Large intestine (tissue), 3 donors: ENCODE measurements around the gene MBOAT7. TPM values are rescaled to one million over a fixed set of nuclear protein-coding genes. Genes with fewer than 3 reads are reported as not detected.
"Not testable (repeated sequence)": the region's sequence is repeated elsewhere in the genome, so short reads cannot be mapped to it uniquely, and the experiment has no call there.

ENCODE experiments used
- DNase-seq, 2 donors: peaks; one replicate each; pipeline versions ENCODE4 v3.0.0 to v3.0.0-alpha.2; 2013
- H3K27ac ChIP-seq: one replicate; pipeline ENCODE4 v1.5.1; 2013; ENCODE audit warnings: low read length
- H3K27me3 ChIP-seq: 2 replicates; pipeline ENCODE4 v1.6.1; 2013; ENCODE audit warnings: low read length; ENCODE audit not compliant: control insufficient read depth, insufficient read depth
- H3K36me3 ChIP-seq: 2 replicates; pipeline ENCODE4 v1.6.1; 2013; ENCODE audit warnings: low read length; ENCODE audit not compliant: control insufficient read depth, insufficient read depth
- H3K4me1 ChIP-seq: one replicate; pipeline ENCODE4 v1.6.1; 2013; ENCODE audit warnings: low read length; ENCODE audit not compliant: control insufficient read depth, insufficient read depth
- H3K4me3 ChIP-seq: one replicate; pipeline ENCODE4 v1.5.1; 2013; ENCODE audit warnings: low read length
- H3K9me3 ChIP-seq: one replicate; pipeline ENCODE4 v1.6.1; 2013; ENCODE audit warnings: mild to moderate bottlenecking, low read depth, low read length, moderate library complexity; ENCODE audit not compliant: control insufficient read depth
- WGBS: methylation state at CpG from one replicate; pipeline ENCODE4 v1.1.5; 2013; ENCODE audit warnings: low lambda C conversion rate; ENCODE audit not compliant: insufficient coverage; 5-methylcytosine and 5-hydroxymethylcytosine counted together
- polyA plus RNA-seq: library from polyadenylated mRNA; unstranded; fragments of 120-200 nt; gene quantifications from one replicate; pipeline ENCODE4 v1.2.1, GENCODE V29; 2013

The MBOAT7 gene
- polyA plus RNA-seq, 1 donor: 97.9 TPM

DNA sequence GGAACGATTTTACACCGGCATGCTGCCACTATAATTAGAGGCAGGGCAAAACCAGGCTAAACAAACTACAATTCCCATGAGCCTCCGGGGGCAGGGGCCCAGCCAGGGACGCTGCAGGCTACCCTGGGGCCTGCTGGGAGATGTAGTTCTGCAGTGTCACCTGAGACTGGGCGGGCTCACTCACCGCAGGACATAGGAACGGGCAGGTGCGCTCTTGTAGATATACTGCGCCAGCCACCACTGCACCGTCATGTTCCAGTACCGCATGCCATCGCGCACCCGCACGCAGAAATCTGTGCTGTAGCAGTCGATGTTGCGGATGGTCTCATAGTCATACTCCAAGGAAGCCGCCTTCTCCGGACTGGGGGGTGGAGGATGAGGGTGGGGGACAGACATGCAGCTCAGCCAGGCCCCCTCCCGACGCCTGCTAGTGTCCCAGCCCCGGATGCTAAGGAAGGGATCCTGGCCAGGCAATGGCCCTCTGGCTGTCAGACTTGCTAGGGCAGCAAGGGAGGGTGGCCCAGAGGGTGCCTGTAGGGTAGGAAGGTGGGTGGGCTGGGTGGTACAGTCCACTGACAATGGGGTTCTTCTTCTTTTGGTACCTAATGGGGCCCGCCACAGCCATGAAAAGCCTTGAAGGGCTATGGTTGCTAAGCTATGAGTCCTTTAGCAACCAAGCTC is 10.7 kb downstream of the MBOAT7 start:
- Histone ChIP-seq H3K9me3 (peaks cover 2% of the 10 kb centered on the region), H3K4me1 (peaks cover 9% of the 10 kb centered on the region), H3K27ac (no peak overlapping the region), H3K36me3 (peaks cover 46% of the 10 kb centered on the region), H3K27me3 (no peaks in the 10 kb centered on the region), H3K4me3 (no peak overlapping the region)
- peak in 1 of 2 donors; percentile 33 for DNase-seq
- WGBS: no CpG with 5 or more reads among the region's 23 CpGs

DNA sequence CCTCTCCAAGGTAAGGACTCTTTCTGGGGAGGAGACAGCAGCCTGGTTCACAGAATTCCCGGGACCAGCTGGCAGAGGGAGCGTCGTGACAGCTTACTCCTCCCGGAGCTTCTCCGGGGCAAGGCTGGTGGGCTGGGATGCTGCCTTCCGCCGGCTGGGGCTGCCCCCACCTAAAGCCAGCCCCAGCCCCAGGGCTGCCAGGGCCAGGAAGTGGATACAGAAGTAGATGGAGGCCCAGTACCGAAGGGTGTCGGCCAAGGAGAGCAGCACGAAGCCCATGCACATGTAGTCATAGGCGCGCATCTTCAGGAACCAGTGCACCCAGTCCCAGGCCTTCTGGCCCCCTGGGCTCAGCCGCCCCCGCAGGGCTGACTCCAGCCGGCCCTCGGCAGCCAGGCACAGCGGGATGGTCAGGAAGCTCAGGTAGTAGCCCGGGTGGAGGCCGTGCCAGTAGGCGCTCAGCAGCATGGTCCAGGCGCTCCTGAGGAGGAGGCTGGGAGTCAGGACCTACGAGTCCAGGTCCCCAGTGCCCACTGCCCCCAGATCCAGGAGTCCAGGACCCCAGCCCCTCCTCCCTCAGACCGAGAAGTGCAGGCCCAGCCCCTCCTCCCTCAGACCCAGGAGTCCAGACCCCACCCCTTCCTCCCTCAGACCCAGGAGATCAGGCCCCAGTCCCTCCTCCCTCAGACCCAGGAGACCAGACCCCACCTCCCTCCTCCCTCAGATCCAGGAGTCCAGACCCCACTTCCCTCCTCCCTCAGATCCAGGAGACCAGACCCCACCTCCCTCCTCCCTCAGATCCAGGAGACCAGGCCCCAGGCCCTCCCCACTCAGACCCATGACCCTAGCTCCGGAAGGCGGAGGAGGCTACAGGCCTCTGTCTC is 15.2 kb downstream of the MBOAT7 start:
- 100% methylated on average over 1 of the region's 25 CpGs for WGBS
- no peaks in the 10 kb centered on the region for H3K27me3 ChIP-seq
- no peak overlapping the region for H3K4me3 ChIP-seq
- H3K4me1 ChIP-seq: no peaks in the 10 kb centered on the region
- no peak overlapping the region for H3K27ac ChIP-seq
- H3K9me3 ChIP-seq: peaks cover 2% of the 10 kb centered on the region
- peaks cover 23% of the 10 kb centered on the region for H3K36me3 ChIP-seq
- no peak for DNase-seq

DNA sequence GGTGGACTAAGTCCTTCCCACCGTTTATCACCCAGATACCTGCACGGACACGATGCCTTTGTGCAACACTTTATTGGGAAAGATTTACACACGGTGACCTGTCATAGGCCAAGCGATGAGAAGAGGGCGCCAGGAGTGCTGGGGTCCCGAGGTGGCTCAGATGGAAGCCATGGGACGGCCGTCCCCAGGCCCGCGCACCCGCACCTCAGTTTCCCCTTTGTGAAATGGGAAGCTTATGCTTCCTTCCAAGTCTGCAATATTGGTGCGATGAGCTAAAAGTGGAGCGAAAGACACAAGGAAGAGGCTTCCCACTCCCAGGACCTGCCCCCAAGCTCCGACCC is 16.1 kb downstream of the MBOAT7 start:
- no CpG with 5 or more reads among the region's 15 CpGs for WGBS
- no peak overlapping the region for H3K4me3 ChIP-seq
- no peaks in the 10 kb centered on the region for H3K27me3 ChIP-seq
- H3K4me1 ChIP-seq: peaks cover under 1% of the 10 kb centered on the region
- H3K36me3 ChIP-seq: peaks cover 16% of the 10 kb centered on the region
- no peak overlapping the region for H3K27ac ChIP-seq
- peaks cover 2% of the 10 kb centered on the region for H3K9me3 ChIP-seq
- DNase-seq: no peak

DNA sequence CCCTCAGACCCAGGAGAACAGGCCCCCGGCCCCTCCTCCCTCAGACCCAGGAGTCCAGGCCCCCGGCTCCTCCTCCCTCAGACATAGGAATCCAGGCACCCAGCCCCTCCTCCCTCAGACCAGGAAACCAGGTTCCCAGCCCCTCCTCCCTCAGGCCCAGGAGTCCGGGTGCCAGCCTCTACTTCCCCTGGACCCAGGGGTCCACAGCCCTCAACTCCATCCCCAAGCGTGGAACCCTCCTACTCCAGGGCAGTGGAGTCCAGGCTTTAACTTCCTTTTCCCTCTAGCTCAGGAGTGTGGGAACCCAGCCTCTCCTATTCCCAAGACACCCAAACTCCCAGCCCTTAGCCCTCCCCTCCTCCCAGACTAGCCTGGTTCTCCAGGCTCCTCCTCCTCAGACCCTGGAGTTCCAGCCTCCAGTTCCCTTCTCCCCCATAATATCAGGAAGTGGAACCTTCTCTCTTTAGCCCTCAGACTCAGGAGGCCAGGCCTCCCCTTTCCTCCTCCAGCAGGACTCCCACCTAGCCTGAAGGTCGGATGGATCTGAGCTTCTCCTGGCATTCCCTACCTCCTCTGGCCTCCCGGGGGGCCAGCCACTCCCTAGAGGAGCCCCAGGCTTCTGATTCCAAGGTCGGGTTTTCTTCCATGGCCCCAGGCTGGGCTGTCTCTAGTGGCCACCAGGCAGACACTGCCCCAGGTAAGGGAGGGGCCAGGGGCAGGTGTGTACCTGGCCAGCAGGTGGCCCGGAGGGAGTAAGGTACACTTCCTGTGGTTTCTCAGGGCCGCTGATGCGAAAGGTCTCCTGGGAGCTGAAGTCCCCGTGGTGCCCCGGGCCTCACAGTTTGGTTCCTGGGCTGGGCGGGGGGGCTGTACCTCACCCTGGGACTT is 16.7 kb downstream of the MBOAT7 start, which contains the start of gene TMC4:
Gene TMC4 (minus strand): TSS at position 690 of the 888 bp plus-strand sequence. CDS start 43 bp downstream, at position 647.
- peaks cover 14% of the 10 kb centered on the region for H3K36me3 ChIP-seq
- H3K9me3 ChIP-seq: peaks cover 2% of the 10 kb centered on the region
- H3K4me1 ChIP-seq: peaks cover 3% of the 10 kb centered on the region
- peak within 1 kb of the TSS; percentile 96 for H3K27ac ChIP-seq
- WGBS: no CpG with 5 or more reads among the region's 13 CpGs
- peak; percentile 91 to 94 for DNase-seq
- H3K27me3 ChIP-seq: no peaks in the 10 kb centered on the region
- peak within 1 kb of the TSS; percentile 88 for H3K4me3 ChIP-seq

DNA sequence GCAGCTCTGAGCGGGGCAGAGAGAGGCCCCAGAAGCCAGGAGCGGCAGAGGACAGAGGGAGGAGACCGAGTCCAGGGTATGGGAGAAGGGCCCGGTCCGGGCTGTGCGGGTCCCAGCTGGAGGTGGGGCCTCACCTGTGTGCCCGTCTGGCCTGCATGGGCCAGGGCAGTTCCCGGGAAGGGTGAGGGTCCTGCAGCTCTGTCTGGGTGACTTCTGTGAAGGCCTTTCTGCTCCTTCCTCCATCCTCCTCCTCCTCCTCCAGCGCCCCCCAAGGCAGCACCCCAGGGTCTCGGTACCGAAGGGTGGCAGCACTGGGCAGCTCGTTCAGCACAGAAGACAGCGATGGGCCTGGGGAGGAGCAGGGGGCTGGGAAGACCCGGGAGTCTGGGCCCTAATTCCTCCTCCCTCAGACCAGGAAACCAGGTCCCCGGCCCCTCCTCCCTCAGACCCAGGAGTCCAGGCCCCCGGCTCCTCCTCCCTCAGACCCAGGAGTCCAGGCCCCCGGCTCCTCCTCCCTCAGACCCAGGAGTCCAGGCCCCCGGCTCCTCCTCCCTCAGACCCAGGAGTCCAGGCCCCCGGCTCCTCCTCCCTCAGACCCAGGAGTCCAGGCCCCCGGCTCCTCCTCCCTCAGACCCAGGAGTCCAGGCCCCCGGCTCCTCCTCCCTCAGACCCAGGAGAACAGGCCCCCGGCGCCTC is 17.5 kb downstream of the MBOAT7 start:
- Histone ChIP-seq H3K27ac (peak overlapping the region; percentile 96), H3K36me3 (peaks cover 14% of the 10 kb centered on the region), H3K4me3 (peak overlapping the region; percentile 88)
- H3K9me3 ChIP-seq, H3K27me3 ChIP-seq, H3K4me1 ChIP-seq, DNase-seq: not testable (repeated sequence)
- WGBS: no CpG with 5 or more reads among the region's 23 CpGs

DNA sequence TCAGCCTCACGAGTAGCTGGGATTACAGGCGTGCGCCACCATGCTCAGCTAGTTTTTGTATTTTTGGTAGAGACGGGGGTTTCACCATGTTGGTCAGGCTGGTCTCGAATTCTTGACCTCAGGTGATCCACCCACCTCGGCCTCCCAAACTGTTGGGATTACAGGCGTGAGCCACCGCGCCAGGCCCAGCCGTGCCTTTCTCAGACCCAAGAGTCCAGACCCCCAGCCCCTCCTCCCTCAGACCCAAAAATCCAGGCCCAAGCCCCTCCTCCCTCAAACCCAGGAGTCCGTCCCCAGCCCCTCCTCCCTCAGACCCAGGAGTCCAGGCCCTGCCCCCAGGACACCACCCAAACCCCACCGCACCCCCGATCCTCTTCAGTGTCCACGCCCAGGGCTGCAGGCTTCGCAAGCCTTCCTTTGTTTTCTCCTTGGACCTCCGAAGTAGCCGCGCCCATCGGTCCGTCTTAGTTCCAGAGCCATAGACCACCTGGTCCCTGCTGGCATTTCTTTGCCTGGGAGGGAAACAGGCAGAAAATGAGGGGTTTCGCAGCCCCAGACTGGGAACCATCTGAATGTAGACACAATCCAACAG is 20.1 kb downstream of the MBOAT7 start:
- H3K27ac ChIP-seq: no peak overlapping the region
- no peaks in the 10 kb centered on the region for H3K27me3 ChIP-seq
- WGBS: no CpG with 5 or more reads among the region's 21 CpGs
- peaks cover 3% of the 10 kb centered on the region for H3K36me3 ChIP-seq
- peaks cover 13% of the 10 kb centered on the region for H3K4me1 ChIP-seq
- no peak overlapping the region for H3K4me3 ChIP-seq
- H3K9me3 ChIP-seq: peaks cover 5% of the 10 kb centered on the region
- no peak for DNase-seq

DNA sequence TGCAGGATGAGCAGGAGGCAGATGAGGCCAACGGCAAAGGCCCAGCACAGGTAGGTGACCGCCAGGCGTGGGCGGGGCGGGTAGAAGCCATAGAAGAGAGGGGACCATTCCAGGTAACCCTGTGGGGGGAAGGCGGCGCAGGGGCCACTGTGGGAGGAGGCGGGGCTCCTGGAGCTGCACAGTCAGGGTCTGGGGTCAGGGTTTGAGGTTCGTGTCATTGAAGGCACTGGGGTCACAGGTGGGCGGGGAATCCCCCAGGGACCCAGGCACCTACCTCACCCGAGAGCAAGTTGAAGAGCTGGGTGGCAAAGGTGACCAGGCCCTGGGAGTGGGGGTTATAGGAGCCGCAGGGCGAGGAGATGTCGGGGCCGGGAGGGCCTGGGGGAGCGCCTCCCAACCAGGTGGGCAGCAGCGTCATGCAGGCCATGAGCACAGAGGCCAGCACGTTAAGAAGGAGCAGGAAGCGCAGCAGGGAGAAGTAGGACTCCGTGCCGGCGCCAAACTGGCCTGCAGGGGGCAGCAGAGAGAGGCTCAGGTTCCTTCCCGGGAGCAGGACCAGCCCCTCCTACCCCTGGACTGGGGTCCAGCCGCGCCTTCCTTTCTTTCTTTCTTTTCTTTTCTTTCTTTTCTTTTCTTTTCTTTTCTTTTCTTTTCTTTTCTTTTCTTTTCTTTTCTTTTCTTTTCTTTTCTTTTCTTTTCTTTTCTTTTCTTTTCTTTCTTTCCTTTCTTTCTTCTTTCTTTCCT is 21.0 kb downstream of the MBOAT7 start:
- DNase-seq: peak; percentile 85 to 89
- no peaks in the 10 kb centered on the region for H3K27me3 ChIP-seq
- peaks cover 15% of the 10 kb centered on the region for H3K4me1 ChIP-seq
- no peak overlapping the region for H3K4me3 ChIP-seq
- peaks cover 3% of the 10 kb centered on the region for H3K9me3 ChIP-seq
- WGBS: no CpG with 5 or more reads among the region's 25 CpGs
- no peak overlapping the region for H3K27ac ChIP-seq
- peaks cover 3% of the 10 kb centered on the region for H3K36me3 ChIP-seq

DNA sequence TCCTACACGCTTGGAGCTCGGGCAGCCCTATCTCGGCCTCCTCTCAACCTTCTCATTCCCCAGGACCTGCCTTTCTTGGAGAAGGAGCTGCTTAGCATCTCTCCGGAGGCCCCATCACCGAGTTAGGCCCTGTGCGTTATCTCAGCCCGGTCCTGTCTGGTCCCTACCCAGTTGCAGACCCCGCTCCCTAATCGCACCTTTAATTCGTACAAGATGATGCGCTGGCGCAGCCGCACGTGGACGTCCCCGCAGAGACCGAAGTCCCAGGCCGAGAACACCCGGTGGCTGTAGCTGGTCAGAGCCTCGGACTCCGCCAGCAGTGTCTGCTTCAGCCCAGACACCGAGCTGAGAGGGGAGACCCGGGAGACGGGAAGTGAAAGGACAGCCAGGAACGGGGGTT is 24.2 kb downstream of the MBOAT7 start:
- DNase-seq: no peak
- peaks cover 3% of the 10 kb centered on the region for H3K9me3 ChIP-seq
- no peaks in the 10 kb centered on the region for H3K27me3 ChIP-seq
- WGBS: no CpG with 5 or more reads among the region's 25 CpGs
- no peak overlapping the region for H3K27ac ChIP-seq
- H3K4me3 ChIP-seq: no peak overlapping the region
- H3K4me1 ChIP-seq: peaks cover 36% of the 10 kb centered on the region
- H3K36me3 ChIP-seq: no peaks in the 10 kb centered on the region

DNA sequence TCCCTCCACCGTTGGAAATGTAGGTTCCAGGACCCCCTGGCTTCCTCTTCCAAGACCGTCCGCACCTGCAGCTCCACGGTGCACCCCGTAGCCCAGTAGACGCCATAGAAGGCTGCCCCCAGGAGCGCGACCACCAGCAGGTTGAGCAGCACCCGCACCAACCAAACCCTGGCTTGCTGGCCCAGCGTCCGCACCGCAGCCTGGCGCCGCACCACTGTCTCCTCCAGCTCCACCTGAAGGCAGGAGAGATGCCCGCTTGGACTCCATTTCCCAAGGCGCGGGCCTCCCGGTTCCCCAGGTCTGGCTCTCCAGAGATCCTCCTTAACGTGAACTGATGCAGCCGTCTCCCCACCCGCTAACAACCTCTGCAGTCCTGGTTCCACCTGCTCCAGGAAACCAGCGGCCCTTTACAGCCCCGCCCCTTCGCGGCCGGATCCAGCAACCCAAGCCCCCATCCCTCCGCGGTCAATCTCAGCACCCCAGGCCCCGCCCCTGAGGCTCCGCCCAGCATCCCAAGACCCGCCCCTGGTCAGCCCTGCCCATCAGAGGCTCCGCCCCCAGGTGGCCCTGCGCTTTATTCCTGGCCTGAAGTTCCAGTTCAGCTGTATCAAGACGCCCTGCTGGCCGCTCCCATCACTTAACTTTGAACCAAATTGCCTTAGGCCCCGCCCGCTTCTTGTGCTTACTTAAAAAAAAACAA is 24.9 kb downstream of the MBOAT7 start:
- H3K9me3 ChIP-seq: peaks cover 3% of the 10 kb centered on the region
- no peaks in the 10 kb centered on the region for H3K27me3 ChIP-seq
- H3K36me3 ChIP-seq: no peaks in the 10 kb centered on the region
- WGBS: no CpG with 5 or more reads among the region's 37 CpGs
- peaks cover 38% of the 10 kb centered on the region for H3K4me1 ChIP-seq
- peak in 1 of 2 donors; percentile 78 for DNase-seq
- H3K4me3 ChIP-seq: no peak overlapping the region
- H3K27ac ChIP-seq: no peak overlapping the region
